OCI-LY3 (cell line): Measurements from ENCODE around the gene TM4SF18.

Experiments used
- H2AFZ ChIP-seq: fragments of 200-600, 300-600 bp; shearing (Covaris generic); 2 replicates; pipeline ENCODE4 v1.6.0; 2014; ENCODE audit warnings: antibody characterized with exemption, low read depth, low read length
- H3K27ac ChIP-seq: fragments of 200-600, 300-600 bp; sonication (generic); 2 replicates; pipeline ENCODE4 v1.5.1; 2014; ENCODE audit warnings: mild to moderate bottlenecking, low read length, moderate library complexity, mixed read lengths
- H3K27me3 ChIP-seq: fragments of 200-600, 300-600 bp; sonication (generic); 2 replicates; pipeline ENCODE4 v1.6.1; 2014; ENCODE audit warnings: low read depth, low read length, mixed read lengths
- H3K36me3 ChIP-seq: fragments of 200-600, 300-600 bp; sonication (generic); replicated peaks from 2 replicates; pipeline ENCODE3; 2014; ENCODE audit warnings: low read depth, low read length, mixed read lengths
- H3K4me1 ChIP-seq: fragments of 300-600, 200-600 bp; sonication (generic); 2 replicates; pipeline ENCODE4 v1.6.1; 2014; ENCODE audit warnings: low read length, mixed read lengths
- H3K4me2 ChIP-seq: fragments of 200-600, 300-600 bp; sonication (generic); 2 replicates; pipeline ENCODE4 v1.6.1; 2014; ENCODE audit warnings: low read length, mixed read lengths
- H3K4me3 ChIP-seq: fragments of 300-600, 200-600 bp; sonication (generic); 2 replicates; pipeline ENCODE4 v1.5.1; 2014; ENCODE audit warnings: antibody characterized with exemption, mild to moderate bottlenecking, low read length, moderate library complexity
- H3K79me2 ChIP-seq: fragments of 300-600, 200-600 bp; shearing (Covaris generic); 2 replicates; pipeline ENCODE4 v1.6.1; 2014; ENCODE audit warnings: mild to moderate bottlenecking, low read length, mixed read lengths
- H3K9ac ChIP-seq: fragments of 300-600, 200-600 bp; shearing (Covaris generic); 2 replicates; pipeline ENCODE4 v1.6.0; 2014; ENCODE audit warnings: mild to moderate bottlenecking, low read length, moderate library complexity
- H3K9me3 ChIP-seq: fragments of 200-600, 300-600 bp; shearing (Covaris generic); 2 replicates; pipeline ENCODE4 v1.6.1; 2014; ENCODE audit warnings: low read length, mixed read lengths; ENCODE audit not compliant: insufficient read depth
- H4K20me1 ChIP-seq: fragments of 200-600, 300-600 bp; sonication (generic); 2 replicates; pipeline ENCODE4 v1.6.1; 2016; ENCODE audit warnings: low read length, mixed read lengths; ENCODE audit not compliant: insufficient read depth
- CTCF ChIP-seq: fragments of 200-600, 300-600 bp; sonication (generic); IDR thresholded peaks from 2 replicates; pipeline ENCODE4 v1.5.1; 2014; ENCODE audit warnings: antibody characterized with exemption, low read length, low read depth
- EZH2phosphoT487 ChIP-seq: fragments of 200-600 bp; shearing (Covaris generic); IDR thresholded peaks from 2 replicates; pipeline ENCODE4 v1.6.1; 2018; ENCODE audit warnings: antibody characterized with exemption, mixed run types, low read depth

Gene TM4SF18

GRCh38 chr3:149310796-149311534 lies 22.5 kb downstream of the TM4SF18 start:
- Histone ChIP-seq H3K9ac (no peak overlapping the region), H3K4me1 (no peaks in the 10 kb centered on the region), H3K4me2 (no peak overlapping the region), H4K20me1 (no peaks in the 10 kb centered on the region), H2AFZ (no peak overlapping the region), H3K36me3 (no peaks in the 10 kb centered on the region), H3K27me3 (no peaks in the 10 kb centered on the region; the same call in 1 of the 2 replicates), H3K27ac (no peak overlapping the region), H3K9me3 (no peaks in the 10 kb centered on the region), H3K79me2 (no peaks in the 10 kb centered on the region), H3K4me3 (no peak overlapping the region)
- TF ChIP-seq CTCF (no peak), EZH2phosphoT487 (no peak)

- no peak overlapping the region for H3K4me2 ChIP-seq
- H3K36me3 ChIP-seq = no peaks in the 10 kb centered on the region
- H3K9ac ChIP-seq = no peak overlapping the region
- no peak overlapping the region for H3K27ac ChIP-seq
- no peaks in the 10 kb centered on the region for H3K27me3 ChIP-seq
- no peak for TF ChIP-seq CTCF
- TF ChIP-seq EZH2phosphoT487 = no peak
- no peaks in the 10 kb centered on the region for H4K20me1 ChIP-seq
- no peak overlapping the region for H3K4me3 ChIP-seq
- no peaks in the 10 kb centered on the region for H3K4me1 ChIP-seq
- no peaks in the 10 kb centered on the region for H3K79me2 ChIP-seq
- no peak overlapping the region for H2AFZ ChIP-seq
- no peaks in the 10 kb centered on the region for H3K9me3 ChIP-seq
Measured at GRCh38 chr3:149307435-149307783, 26.0 kb downstream of the TM4SF18 start.

GRCh38 chr3:149306751-149307434 lies 26.5 kb downstream of the TM4SF18 start:
- H3K9ac ChIP-seq = no peak overlapping the region
- no peak overlapping the region for H3K4me3 ChIP-seq
- no peak overlapping the region for H3K4me2 ChIP-seq
- H3K9me3 ChIP-seq = no peaks in the 10 kb centered on the region
- H3K4me1 ChIP-seq = no peaks in the 10 kb centered on the region
- H4K20me1 ChIP-seq = no peaks in the 10 kb centered on the region
- no peaks in the 10 kb centered on the region for H3K79me2 ChIP-seq
- no peak for TF ChIP-seq EZH2phosphoT487
- no peak for TF ChIP-seq CTCF
- no peak overlapping the region for H2AFZ ChIP-seq
- H3K27me3 ChIP-seq = 0 out of 2 replicates have a peak, but pooled peaks cover 1% of the 10 kb centered on the region
- no peak overlapping the region for H3K27ac ChIP-seq
- no peaks in the 10 kb centered on the region for H3K36me3 ChIP-seq

- TF ChIP-seq EZH2phosphoT487 = no peak
- no peak for TF ChIP-seq CTCF
- Histone ChIP-seq H3K4me3 (no peak overlapping the region), H3K27ac (no peak overlapping the region), H3K79me2 (no peaks in the 10 kb centered on the region), H3K9ac (no peak overlapping the region), H3K36me3 (no peaks in the 10 kb centered on the region), H3K9me3 (no peaks in the 10 kb centered on the region), H3K27me3 (0 out of 2 replicates have a peak, but pooled peaks cover 7% of the 10 kb centered on the region), H3K4me1 (no peaks in the 10 kb centered on the region), H2AFZ (no peak overlapping the region), H4K20me1 (no peaks in the 10 kb centered on the region), H3K4me2 (no peak overlapping the region)
Measured at GRCh38 chr3:149305376-149305775, 28.1 kb downstream of the TM4SF18 start.
